Measurements from ENCODE around the gene C16orf90.
"Not testable (repeated sequence)": the region's sequence is repeated elsewhere in the genome, so short reads cannot be mapped to it uniquely, and the experiment has no call there.

Gene C16orf90

DNA sequence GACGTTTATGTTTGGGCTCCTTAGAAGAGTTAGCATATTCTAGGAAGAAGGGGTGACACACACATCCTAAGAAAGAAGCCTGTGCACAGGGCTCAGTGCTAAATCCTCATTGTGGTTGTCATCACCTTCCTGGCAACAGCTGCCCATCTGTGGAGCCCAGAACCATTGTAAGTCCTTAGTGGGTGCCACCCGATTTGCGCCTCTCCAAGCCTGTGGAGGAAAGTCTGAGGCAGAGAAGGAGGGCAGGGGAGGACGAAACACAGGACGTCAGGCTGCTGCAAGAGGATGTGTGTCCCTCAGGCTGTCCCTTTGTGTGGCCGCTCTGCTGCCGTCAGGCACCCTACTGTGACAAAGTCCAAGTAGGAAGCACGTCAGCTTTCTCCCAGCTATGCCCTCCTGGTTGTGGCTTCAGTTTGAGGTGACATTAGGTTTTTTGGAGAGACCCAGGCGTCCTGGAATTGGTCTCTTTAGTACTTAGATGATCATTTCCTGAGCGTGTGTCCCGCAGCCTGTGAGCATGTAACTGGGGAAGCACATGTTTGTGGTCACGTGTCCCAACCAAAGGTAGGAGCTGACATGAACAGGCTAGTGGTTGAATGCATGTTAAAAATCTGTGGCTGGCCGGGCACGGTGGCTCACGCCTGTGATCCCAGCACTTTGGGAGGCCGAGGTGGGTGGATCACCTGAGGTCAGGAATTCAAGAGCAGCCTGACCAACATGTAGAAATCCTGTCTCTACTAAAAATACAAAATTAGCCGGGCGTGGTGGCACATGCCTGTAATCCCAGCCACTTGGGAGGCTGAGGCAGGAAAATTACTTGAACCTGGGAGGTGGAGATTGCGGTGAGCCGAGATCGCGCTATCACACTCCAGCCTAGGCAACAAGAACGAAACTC lies 16.2 kb upstream of the C16orf90 start:
- no peak for DNase-seq

DNA sequence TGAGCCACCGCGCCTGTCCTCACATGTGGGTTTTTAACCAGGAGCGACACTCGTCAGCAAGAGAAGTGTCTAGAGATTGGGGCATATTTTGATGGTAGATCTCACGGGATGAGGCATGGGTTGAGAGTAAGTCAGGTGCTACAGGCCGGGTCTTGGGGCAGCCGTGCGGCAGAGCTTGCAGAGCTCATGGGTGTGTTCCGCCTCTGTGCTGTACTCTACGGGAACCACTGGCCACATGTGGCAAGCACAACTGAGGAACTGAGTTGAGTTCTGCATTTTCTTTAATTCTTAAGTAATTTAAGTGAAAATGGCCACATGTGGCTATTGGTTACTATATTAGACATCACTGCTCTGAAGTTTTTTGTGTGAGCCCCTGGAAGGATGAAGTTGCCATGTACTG lies 15.1 kb upstream of the C16orf90 start:
- no peak for DNase-seq

DNA sequence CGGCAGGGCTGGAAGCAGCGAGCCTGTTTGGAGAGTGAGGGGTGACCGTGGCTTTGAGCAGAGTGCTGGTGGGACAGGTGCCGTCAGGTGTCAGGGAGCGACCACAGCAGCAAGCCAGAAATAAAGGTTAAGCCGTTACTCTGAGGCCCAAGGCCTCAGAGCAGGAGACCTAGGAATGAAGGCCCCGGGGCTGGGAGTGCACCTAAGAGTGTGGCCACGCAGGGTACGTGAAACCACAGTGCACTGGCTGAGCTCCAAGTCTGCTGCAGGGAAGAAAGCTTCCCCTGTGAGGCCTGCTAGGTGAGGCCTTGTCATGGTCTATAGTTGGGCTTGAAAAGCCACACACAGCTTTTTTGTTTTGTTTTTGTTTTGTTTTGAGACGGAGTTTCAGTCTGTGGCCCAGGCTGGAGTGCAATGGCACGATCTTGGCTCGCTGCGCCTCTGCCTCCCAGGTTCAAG lies 14.2 kb upstream of the C16orf90 start:
- no peak for DNase-seq

DNA sequence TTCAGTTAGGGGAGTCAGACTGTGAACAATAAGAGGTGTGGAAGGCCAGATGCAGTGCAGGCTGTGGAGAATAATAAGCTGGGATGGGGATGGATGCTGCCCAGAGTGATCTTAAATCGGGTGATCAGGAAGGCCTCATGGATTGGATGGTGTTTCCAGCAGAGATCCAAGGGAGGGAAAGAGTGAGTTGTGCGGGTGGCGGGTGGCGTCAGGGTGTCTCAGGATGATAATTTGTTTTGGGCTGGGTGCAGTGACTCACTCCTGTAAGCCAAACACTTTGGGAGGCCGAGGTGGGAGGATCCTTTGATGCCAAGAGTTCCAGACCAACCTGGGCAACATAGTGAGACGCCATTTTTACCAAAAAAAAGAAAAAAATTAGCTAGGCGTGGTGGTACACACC lies 13.4 kb upstream of the C16orf90 start:
- DNase-seq = no peak

DNA sequence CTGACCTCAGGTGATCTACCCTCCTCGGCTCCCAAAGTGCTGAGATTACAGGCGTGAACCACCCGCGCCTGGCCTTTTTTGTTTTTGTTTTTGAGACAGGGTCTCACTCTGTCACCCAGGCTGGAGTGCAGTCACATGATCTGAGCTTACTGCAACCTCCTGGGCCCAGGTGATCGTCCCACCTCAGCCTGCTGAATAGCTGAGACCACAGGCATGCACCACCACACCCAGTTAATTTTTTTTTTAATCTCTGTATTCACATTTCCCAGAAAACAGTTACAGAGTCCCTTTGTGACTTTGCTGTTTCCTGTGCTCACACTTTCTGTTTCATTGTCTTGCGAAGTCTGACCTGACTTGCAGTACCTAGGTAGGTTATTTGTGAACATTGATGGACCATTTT lies 8.2 kb upstream of the C16orf90 start:
- DNase-seq = no peak

DNA sequence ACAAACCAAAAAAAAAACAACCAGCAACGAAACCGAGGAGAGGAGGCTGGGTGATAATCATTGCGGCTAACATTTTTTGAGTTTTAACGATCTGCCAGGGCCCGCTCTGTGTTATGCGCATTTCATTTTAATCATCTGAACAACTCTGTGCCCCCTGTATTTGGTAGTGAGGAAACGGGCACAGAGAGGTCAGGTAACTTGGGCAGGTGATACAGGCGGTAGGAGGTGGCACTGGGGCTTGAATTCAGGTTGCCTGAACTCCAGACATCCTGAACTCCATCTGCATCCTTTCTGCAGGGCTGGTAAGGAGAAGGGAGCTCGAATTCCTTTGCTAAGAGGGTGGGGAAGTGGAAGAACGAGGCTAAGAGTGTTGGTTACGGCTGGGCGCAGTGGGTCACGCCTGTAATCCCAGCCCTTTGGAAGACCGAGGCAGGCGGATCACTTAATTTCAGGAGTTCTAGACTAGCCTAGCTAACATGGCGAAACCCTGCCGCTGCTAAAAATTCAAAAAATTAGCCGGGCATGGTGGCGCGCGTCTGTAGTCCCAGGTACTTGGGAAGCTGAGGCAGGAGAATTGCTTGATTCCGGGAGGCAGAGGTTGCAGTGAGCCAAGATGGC lies 6.6 kb upstream of the C16orf90 start:
- no peak for DNase-seq

DNA sequence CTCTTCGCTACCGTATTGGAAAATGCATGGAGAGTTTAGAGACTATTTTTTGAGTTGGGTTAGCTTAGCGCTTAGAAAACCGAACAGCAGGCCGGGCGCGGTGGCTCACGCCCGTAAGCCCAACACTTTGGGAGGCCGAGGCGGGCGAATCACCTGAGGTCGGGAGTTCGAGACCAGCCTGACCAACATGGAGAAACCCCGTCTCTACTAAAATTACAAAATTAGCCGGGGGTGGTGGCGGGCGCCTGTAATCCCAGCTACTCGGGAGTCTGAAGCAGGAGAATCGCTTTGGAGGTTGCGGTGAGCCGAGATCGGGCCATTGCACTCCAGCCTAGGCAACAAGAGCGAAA lies 6.1 kb upstream of the C16orf90 start:
- DNase-seq = not testable (repeated sequence)

DNA sequence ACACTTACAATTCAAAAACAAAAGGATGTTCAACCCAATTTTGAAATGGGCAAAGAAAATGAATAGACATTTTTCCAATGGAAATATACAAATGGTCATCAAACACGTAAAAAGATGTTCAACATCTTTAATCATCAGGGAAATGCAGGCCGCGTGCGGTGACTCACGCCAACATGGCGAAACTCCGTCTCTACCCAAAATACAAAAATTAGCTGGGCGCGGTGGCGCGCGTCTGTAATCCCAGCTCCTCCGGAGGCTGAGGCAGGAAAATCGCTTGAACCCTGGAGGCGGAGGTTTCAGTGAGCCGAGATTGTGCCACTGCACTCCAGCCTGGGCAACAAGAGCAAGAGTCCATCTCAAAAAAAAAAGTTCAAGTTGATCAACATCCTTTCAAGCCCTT lies 3.7 kb upstream of the C16orf90 start:
- no peak for DNase-seq

DNA sequence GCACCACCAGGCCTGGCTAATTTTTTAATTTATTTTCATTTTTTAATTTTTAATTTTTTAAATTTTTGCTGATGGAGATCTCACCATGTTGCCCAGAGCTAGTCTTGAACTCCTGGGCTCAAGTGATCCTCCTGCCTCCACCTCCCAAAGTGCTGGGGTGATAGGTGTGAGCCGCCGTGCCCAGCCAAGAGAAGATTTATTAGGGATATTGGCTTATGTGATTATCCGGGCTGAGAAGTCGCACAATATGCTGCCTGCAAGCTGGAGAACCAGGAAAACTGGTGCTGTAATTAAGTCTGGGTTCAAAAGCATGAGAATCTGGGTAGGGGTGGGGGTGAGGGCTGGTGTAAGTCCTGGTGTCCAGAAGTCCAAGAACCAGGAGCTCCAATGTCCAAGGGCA lies 2.5 kb upstream of the C16orf90 start:
- DNase-seq = no peak

DNA sequence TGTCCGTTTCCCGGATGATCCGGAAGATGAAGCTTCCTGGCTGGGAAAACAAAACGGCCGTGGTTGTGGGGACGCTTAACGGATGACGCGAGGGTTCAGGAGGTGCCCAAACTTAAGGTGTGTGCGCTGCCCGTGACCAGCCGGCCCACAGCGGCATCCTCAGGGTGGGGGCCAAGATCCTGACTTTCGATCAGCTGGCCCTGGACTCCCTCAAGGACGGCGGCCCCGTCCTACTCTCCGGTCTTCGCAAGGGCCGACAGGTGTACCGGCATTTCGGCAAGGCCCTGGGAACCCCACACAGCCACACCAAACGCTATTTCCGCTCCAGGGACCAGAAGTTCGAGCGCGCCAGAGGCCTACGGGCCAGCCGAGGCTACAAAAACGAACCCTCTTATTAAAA lies 1.1 kb upstream of the C16orf90 start:
- no peak for DNase-seq

DNA sequence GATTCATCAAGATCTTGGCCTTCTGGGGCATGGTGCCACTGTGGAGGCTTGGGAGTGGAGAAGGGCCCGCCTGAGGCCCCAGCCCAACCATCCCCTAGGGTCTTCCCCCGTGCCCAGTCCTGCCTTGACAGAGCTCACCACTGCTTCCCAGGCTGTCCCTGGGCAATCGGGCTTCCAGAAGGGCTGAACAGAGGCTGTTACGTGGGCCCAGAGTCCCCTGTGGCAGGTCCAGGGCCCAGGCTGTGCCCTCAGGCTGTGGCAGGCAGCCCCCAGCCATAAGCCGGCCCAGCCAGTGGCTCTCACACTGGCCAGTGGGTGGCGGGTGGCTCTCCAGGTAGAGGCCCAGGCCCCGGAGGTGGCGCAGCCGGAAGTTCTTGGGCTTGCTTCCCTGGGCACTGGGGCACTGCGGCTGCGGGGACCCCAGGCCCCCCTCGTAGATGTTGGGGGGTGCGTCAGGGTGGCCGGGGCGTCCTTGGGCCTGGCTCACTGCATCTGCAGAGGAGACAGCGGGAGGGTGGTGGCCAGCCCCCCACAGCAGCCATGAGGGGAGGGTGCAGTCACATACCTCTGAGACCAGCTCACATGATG lies 809 bp downstream of the C16orf90 start:
- DNase-seq = no peak

DNA sequence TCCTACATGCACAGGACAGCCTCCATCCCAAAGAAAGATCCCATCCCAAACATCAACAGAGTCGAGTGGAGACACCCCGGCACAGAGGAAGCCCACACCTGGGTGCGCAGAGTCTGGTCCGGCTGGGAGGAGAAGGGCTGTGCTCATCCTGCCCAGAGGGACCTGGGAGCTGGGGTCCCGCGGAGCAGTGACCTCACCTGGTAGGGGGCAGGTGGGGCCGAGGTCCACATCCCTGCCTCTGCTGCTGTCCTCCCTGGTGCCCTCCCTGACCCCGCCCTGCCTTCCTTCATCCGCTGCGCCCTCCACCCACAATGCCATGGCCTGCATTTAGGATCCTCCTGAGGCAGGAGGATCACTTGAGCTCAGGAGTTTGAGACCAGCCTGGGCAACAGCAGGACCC lies 2.9 kb downstream of the C16orf90 start:
- no peak for DNase-seq

DNA sequence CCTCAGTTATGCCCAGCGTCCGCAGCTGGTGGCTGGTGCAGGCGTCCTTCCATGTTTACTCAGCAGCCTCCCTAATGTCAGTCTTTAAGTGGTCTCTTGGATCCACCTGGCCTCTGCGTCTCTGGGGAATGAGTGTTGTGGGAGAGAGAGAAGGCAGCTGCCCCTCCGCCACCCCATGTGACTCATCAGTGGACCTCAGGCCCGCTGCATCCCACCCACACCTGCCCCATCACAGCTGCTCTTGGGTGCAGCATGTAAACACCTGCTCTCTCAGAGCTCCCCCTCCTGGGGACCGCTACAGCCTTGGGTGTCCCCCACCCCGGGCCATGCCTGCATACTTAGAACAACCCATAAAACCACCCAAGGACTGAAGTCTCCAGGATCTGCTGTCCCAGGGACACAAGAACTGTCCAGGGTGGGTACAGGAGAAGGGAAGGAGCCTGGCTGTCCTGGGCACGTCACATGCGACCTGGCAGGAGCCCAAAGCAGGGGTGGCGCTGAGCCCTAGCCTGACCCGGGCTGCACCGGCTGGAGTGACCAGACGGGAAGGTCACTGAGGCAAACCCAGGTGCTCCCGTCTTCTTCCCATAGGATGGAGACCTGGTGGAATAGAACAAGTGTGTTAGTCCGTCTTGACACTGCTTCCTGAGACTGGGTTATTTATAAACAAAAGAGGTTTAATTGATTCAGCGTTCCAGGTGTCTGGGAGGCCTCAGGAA lies 4.2 kb downstream of the C16orf90 start:
- no peak for DNase-seq

DNA sequence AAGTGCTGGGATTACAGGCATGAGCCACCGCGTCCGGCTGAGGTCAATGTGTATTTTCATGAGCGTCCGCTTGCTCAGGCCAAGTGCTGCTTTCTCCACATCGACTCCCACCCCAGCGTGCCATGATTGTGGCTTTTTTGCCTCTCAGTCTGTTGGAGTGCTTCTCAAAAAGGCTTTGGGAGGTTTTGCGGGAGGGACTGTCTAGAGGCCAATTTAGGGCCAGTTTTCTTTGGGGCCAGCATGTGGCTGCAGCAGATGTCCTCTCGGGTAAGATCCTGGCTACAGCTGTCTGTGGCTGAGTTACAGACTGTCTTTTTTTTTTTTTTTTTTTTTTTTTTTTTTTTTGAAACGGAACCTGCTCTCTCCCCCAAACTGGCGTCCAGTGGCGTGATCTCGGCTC lies 6.5 kb downstream of the C16orf90 start:
- DNase-seq = no peak

DNA sequence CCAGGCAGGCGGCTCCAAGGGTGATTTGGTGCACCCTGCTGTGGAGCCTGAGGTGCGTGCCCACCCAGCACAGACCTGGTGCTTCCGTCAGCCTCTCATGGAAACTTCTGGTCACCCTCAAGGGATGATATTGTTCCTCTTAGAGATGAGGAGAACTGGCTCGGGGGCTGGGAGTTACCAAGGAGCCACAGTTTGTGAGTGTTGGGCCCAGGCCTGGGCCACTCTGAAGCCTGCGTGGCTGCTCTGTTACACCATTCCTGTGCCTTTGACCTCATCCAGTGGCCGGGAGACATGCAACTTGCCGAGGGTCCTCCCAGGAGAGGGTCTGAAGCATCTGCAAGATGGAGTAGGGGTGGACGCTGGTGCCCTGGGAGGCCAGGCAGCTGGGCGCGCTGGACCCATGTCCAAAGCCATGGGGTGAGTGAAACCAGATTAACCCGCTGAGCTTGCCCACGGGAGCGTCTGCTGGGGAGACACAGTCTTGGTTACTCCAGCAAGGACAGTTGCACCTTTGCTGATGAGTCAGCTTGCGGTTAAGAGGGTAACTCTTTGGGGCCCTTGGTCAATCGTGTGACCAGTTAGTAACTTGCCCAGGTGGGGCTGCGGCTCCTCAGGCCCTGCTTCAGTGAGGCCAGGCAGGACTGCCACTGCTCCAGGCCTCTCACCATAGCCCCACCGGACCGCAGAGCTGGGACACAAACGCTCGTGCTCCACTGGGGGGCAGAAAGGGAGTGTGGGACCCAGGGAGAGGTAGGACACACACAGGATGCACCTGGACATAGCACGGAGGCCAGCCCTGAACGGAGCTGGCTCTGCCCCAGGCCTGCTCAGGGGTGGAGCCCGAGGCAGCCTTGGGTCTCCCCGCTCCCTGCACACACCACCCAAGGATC lies 7.5 kb downstream of the C16orf90 start:
- DNase-seq = no peak

DNA sequence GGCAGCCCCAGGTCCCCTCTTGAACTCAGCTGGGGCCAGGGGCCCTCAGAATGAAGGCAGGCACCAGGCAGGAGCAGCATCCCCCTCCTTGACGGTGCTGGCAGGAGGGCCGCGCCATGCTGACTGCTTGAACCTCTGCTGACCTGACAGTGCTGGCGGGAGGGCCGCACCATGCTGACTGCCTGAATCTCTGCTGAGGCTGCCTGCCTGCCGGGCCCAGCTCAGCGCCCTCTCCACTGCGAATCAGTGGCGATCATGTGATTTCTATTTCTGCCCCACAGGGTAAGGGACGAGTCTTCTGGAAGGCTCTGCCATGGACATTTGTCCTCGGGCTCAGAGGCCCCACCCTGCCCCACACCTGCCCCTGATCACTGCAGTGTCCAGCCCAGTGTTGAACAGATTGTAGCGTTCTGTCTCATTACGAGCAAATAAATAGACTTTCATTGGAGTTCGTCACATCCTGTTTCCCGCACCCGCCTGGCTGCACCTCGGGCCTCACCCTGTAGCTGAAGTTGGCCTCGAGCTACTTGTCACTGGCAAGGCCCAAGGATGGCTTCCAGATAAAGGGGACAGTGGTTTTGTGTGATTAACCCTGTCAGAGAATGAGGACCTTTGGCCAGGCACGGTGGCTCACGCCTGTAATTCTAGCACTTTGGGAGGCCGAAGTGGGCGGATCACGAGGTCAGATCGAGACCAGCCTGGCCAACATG lies 8.6 kb downstream of the C16orf90 start:
- no peak for DNase-seq

DNA sequence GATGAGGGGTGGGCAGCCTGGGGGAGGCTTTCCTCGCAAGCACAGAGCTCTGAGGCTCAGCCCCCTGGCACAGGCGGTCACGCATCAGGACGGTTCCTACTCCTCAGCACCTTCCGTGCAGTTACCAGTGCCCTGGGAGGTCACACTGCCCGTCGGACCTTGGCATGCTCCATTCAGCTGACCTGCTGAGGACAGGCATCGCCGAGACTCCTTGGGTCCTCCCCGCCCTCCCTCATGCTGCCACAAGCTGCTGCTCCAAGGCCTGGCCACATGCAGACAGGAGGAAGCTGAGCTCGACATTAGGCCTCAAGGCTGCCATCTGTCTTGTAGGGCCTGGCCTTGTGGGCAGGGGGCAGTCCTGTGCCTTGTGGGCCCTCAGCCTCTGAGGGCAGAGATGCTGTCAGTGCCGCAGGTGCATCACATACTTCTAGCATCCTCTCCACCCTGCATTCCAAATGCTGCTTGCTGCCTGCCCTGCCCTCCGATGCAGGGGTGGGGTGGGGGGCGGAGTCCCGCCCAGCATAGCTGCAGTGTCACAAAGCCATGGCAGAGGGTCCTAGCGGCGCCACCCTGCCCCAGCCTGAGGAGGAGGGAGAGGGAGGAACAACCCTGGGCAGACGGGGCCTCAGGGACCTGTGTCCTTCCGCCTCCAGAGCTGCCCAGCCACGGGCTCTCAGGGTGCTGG lies 9.3 kb downstream of the C16orf90 start:
- DNase-seq = no peak

DNA sequence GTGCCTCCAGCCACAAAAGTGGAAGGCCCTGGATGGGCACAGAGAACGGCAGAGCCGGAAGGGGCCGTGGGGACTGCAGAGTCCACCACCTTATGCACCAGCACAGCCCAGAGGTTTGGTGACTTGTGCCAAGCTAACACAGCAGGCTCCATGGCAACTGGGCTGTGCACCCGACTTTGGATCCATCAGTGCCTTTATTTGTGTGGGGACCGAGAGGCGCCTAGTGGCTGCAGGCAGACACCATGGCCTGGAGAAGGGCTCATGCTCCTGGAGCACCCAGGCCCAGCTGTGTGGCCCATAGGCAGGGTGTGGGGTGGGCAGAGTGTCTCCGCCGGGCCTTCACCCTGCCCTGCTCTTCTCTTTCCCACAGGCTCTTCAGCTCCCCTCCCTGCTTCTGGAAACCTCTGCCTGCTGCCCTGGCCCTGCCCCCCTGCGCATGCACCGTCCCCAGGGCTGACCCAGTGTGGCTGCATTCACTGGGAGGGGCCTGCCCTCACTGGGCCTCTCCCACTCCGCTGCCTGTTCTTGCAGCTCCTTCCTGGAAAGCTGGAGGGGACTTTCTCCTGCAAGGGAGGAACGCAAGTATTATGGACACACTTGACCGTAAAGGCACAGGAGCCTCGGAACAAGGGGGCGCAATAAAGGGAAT lies 10.1 kb downstream of the C16orf90 start:
- no peak for DNase-seq

DNA sequence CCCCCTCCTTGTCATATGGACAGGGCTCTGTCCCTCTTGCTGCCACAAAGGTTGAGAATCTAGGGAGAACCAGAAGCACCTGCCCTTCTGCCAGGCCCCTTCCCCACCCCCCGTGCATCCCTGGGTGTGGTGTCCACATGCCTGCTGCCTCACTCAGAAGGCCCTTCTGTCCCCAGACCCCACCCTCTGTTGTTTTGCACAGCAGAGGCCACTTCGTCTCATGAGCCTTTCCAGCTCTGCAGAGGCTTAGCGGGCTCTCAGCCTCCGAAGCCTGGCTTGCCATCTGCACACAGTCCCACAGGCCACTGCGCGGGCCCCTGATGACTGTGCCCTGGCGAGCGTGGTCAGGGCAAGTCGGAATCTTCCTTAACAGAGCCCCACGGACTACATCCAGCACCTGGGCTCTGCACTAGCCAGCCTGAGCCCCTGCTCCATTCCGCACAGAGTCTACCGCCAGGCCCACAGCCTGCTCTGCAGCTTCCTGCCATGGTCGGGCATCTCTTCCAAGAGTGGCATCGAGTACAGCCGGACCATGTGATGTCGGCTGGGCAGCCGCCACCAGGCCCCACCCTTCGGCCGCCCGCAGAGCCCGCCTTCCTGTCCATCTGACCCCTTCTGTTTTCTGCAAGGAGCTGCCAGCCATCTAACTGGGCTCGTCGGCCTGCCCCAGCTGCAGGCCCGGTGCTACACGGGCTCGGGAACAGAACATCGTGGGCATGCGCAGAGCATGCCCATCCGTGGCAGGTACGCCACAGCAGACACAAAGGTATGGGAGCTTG lies 10.8 kb downstream of the C16orf90 start:
- no peak for DNase-seq

Data from NCI-H510A (cell line).